Mucosa of descending colon (tissue), 3 donors: ENCODE measurements around the gene TRPM1. TPM values are rescaled to one million over a fixed set of nuclear protein-coding genes. Genes with fewer than 3 reads are reported as not detected.

Experiments
- ATAC-seq: fragments of 200-7000 bp; cut with Tn5 transposase; one replicate; pipeline ENCODE4 v1.9.1; 2020; ENCODE audit warnings: mild to moderate bottlenecking, moderate library complexity
- DNase-seq, 3 donors: peaks; one replicate each; pipeline ENCODE4 v3.0.0-alpha.2; 2020
- H3K36me3 ChIP-seq: fragments of 200-600 bp; one replicate; pipeline ENCODE4 v1.8.0; 2021; ENCODE audit warnings: low read depth, mild to moderate bottlenecking
- H3K4me1 ChIP-seq: fragments of 200-600 bp; one replicate; pipeline ENCODE4 v1.8.0; 2021; ENCODE audit warnings: low read depth, mild to moderate bottlenecking
- H3K4me3 ChIP-seq: fragments of 200-600 bp; one replicate; pipeline ENCODE4 v1.8.0; 2021; ENCODE audit warnings: mild to moderate bottlenecking
- H3K9me3 ChIP-seq: fragments of 200-600 bp; one replicate; pipeline ENCODE4 v1.8.0; 2021; ENCODE audit warnings: mild to moderate bottlenecking
- CTCF ChIP-seq: fragments of 200-600 bp; IDR thresholded peaks from one replicate; pipeline ENCODE4 v1.8.0; 2022; ENCODE audit warnings: antibody characterized with exemption, mild to moderate bottlenecking
- intact Hi-C, 2 donors: fragments of 100-400 bp; cut with DNase I in 1 of 2; cut with micrococcal nuclease in 1 of 2; formaldehyde crosslinking; loops; one replicate each; pipeline versions ENCODE4 v1.11.0 to v1.11.1; 2022; cut with DNase I, micrococcal nuclease
- total RNA-seq, 3 donors: library from RNA; stranded (reverse); fragmentation: NEBNext Ultra II Directional in 2 of 3; extraction: Animal tissue kit (Norgen Biotek cat#: 25700) in 2 of 3; gene quantifications; one replicate each; pipeline versions ENCODE4 v1.2.1 to v1.2.4, GENCODE V29; 2021 to 2023
- donor health status: DM: no; HTN: no; CAD: no; lungs with moderate emphysema.
- donor health status: DM: no; HTN: no; CAD: no.
- donor health status: DM: no; HTN: yes; CAD: no.

Gene TRPM1
- total RNA-seq, 3 donors from 2014 or later: not detected

- H3K36me3 ChIP-seq: no peaks in the 10 kb centered on the region
These were observed 46.4 kb upstream of the TRPM1 start for GRCh38 chr15:31147944-31148296.

DNA sequence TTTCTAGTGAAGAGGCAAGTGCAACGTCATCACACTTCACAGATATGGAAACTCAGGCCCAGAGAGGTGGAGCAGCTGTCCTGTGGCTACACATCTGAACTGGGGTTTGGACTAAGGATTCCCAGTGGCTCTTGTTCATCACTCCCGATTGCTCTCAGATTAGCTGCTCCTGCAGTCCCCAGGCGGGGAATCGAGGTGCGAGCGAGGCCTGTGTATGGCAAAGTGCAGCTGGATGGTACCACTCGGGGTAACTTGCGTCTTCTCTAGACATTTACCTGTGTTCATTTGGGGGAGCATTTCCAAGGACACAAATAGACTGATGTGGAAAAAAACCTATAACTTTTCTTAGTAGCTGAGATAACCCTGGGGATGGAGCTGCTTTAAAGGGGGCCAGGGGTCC is 45.9 kb upstream of the TRPM1 start:
- intact Hi-C loops: no loop called here
- no peaks in the 10 kb centered on the region for H3K36me3 ChIP-seq
- TF ChIP-seq CTCF: no peak
- no peaks in the 10 kb centered on the region for H3K9me3 ChIP-seq
- DNase-seq: no peak
- no peak overlapping the region for H3K4me3 ChIP-seq
- ATAC-seq: no peak
- H3K4me1 ChIP-seq: no peaks in the 10 kb centered on the region

More at GRCh38 chr15:31147944-31148296, 46.4 kb upstream of the TRPM1 start:
- Histone ChIP-seq H3K9me3 (no peaks in the 10 kb centered on the region), H3K4me3 (no peak overlapping the region), H3K4me1 (no peaks in the 10 kb centered on the region)
- intact Hi-C loops: no loop called here
- TF ChIP-seq CTCF: no peak
- ATAC-seq (no peak), DNase-seq (no peak)

GRCh38 chr15:31145271-31145911 is 43.9 kb upstream of the TRPM1 start:
- no peak for DNase-seq
- intact Hi-C loops: no loop called here
- Histone ChIP-seq H3K4me1 (no peaks in the 10 kb centered on the region), H3K36me3 (no peaks in the 10 kb centered on the region), H3K4me3 (no peak overlapping the region), H3K9me3 (no peaks in the 10 kb centered on the region)
- no peak for ATAC-seq
- TF ChIP-seq CTCF: no peak

DNA sequence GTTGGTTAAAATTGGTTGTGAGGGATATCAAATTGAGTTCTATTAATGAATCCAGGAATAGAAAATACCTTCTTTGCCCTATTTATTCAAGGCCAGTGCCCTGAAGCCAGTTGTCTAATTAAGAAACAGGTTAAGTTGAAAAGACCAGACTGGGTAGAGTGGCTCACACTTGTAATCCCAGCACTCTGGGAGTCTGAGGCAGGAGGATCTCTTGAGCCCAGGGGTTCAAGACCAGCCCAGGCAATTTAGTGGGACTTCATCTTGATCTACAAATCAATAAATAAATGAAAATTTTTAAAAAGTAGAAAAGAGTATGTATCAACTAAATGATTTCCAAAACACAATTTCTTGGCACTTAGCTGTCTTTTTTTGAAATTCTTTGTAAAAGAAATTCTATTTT is 40.3 kb upstream of the TRPM1 start:
- no peaks in the 10 kb centered on the region for H3K4me1 ChIP-seq
- ATAC-seq (no peak), DNase-seq (no peak)
- intact Hi-C loops: no loop called here
- TF ChIP-seq CTCF: no peak
- H3K4me3 ChIP-seq: no peak overlapping the region
- H3K36me3 ChIP-seq: no peaks in the 10 kb centered on the region
- no peaks in the 10 kb centered on the region for H3K9me3 ChIP-seq

- no peak for TF ChIP-seq CTCF
- no peaks in the 10 kb centered on the region for H3K4me1 ChIP-seq
- intact Hi-C loops: no loop called here
- ATAC-seq (no peak), DNase-seq (no peak)
- no peak overlapping the region for H3K4me3 ChIP-seq
- H3K9me3 ChIP-seq: no peaks in the 10 kb centered on the region
- H3K36me3 ChIP-seq: no peaks in the 10 kb centered on the region
These were observed 35.2 kb upstream of the TRPM1 start for GRCh38 chr15:31136607-31137328.
